ENCODE measurements around the gene CUX1.
A peak's percentile ranks its signal among the peaks of the same experiment; 100 is the strongest.

- TF ChIP-seq CEBPB (IDR thresholded peaks at IDR 0.05) (no peak), REST (IDR thresholded peaks at IDR 0.05; ENCODE audit: low read depth) (no peak), MAX (IDR thresholded peaks at IDR 0.05) (peak; percentile 88), EP300 (IDR thresholded peaks at IDR 0.05; ENCODE audit: borderline replicate concordance) (peak; percentile 26; the same call in 1 of the 2 replicates), RAD21 (IDR thresholded peaks at IDR 0.05; ENCODE audit: low read depth) (peak; percentile 29; the same call in 1 of the 2 replicates), TAF1 (IDR thresholded peaks at IDR 0.05; ENCODE audit: low read depth) (no peak), TEAD4 (IDR thresholded peaks at IDR 0.05) (peak; percentile 56), YY1 (IDR thresholded peaks at IDR 0.05; ENCODE audit: low read depth) (peak; percentile 65; the same call in 1 of the 2 replicates), CREB1 (IDR thresholded peaks at IDR 0.05; ENCODE audit: low read depth) (no peak), USF1 (IDR thresholded peaks at IDR 0.05) (peak; percentile 96), NFIC (IDR thresholded peaks at IDR 0.05) (peak; percentile 81)
Measured at GRCh38 chr7:101856473-101857357, 39.3 kb downstream of the CUX1 start.
